Esophagus muscularis mucosa (tissue), 4 donors: ENCODE results near the gene LCTL. TPM values are rescaled to one million over a fixed set of nuclear protein-coding genes. Genes with fewer than 3 reads are reported as not detected.

ENCODE experiments used
- DNase-seq: peaks from one replicate; pipeline ENCODE4 v3.0.0-alpha.2; 2017; ENCODE audit errors: extremely low spot score
- H3K27ac ChIP-seq, 4 donors: fragments of 200-600 bp; sonication (generic); replicated peaks in 1 of 4; 1 replicate in 3 of 4; 2 replicates in 1 of 4; pipeline ENCODE4 v1.5.1; 2016 to 2019; ENCODE audit warnings: mild to moderate bottlenecking in 1 of 4
- H3K27me3 ChIP-seq, 4 donors: fragments of 200-600 bp; sonication (generic); one replicate each; pipeline versions ENCODE4 v1.5.1 to v1.6.0; 2016 to 2019
- H3K36me3 ChIP-seq, 4 donors: fragments of 200-600 bp; sonication (generic); one replicate each; pipeline ENCODE4 v1.5.1; 2016 to 2019
- H3K4me1 ChIP-seq, 4 donors: fragments of 200-600 bp; sonication (generic); one replicate each; pipeline ENCODE4 v1.5.1; 2016 to 2019
- H3K4me3 ChIP-seq, 4 donors: fragments of 200-600 bp; sonication (generic); 1 replicate in 2 of 4; 2 replicates in 2 of 4; pipeline ENCODE4 v1.5.1; 2016 to 2019; ENCODE audit warnings: mild to moderate bottlenecking in 4 of 4, moderate library complexity in 1 of 4
- H3K9me3 ChIP-seq, 4 donors: fragments of 200-600 bp; sonication (generic); 1 replicate in 3 of 4; 2 replicates in 1 of 4; pipeline ENCODE4 v1.5.1; 2016 to 2019
- EP300 ChIP-seq: sonication (generic); formaldehyde crosslinking; IDR thresholded peaks from one replicate; pipeline ENCODE4 v1.6.1; 2017; ENCODE audit warnings: antibody characterized with exemption
- POLR2A ChIP-seq: fragments of 450-650 bp; IDR thresholded peaks from one replicate; pipeline ENCODE4 v1.6.1; 2017; ENCODE audit warnings: antibody characterized with exemption, moderate library complexity, mild to moderate bottlenecking, low read depth
- POLR2AphosphoS5 ChIP-seq, 2 donors: sonication (generic); formaldehyde crosslinking; IDR thresholded peaks; one replicate each; pipeline ENCODE4 v1.6.1; 2017; ENCODE audit warnings: antibody characterized with exemption in 2 of 2
- WGBS: methylation state at CpG from one replicate; pipeline ENCODE4 v1.1.5; 2018; 5-methylcytosine and 5-hydroxymethylcytosine counted together
- intact Hi-C: fragments of 100-400 bp; cut with DNase I; formaldehyde crosslinking; loops from one replicate; pipeline ENCODE4 v1.15.1; 2023
- total RNA-seq, 4 donors: library from RNA; depleted of rRNA; stranded (reverse); fragments of >200 nt; gene quantifications; one replicate each; pipeline versions ENCODE4 v1.1.0 to v1.2.1, GENCODE V29; 2016
- TF ChIP-seq, protein P1 (sequence below), 3 experiments: fragments of 200-600 bp in 2 of 3; fragments of 450-650 bp in 1 of 3; sonication (generic) in 2 of 3; IDR thresholded peaks; one replicate each; pipeline ENCODE4 v1.5.1; 2017 to 2019; ENCODE audit warnings: antibody characterized with exemption in 3 of 3, mild to moderate bottlenecking in 2 of 3, moderate library complexity in 1 of 3

Gene LCTL
- total RNA-seq, 4 donors from 2014 or later, result not detected

DNA sequence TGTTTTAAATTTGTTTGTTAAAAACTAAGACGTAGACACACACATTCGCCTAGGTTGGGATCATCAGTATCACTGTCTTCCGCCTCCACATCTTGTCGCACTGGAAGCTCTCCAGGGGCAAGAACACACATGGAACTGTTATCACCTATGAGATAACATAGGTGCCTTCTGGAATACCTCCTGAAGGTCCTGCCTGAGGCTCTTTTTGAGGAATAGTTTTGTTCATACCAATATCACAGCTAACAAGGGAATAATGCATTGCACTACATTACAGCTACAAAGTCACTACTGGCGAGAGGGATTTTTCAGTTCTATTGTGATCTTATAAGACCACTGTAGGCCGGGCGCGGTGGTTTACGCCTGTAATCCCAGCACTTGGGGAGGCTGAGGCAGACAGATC is 30.7 kb downstream of the LCTL start:
- WGBS, result 90% methylated on average over 9 of the region's 9 CpGs
- no peak overlapping the region for H3K4me3 ChIP-seq
- intact Hi-C loops, result no loop called here
- DNase-seq, result no peak
- H3K27ac ChIP-seq, result no peak overlapping the region
- no peaks in the 10 kb centered on the region for H3K27me3 ChIP-seq
- no peaks in the 10 kb centered on the region for H3K4me1 ChIP-seq
- no peaks in the 10 kb centered on the region for H3K9me3 ChIP-seq
- peaks cover 0 to 40% (median 13%) of the 10 kb centered on the region in 4 donors for H3K36me3 ChIP-seq
- TF ChIP-seq, protein P1, sequence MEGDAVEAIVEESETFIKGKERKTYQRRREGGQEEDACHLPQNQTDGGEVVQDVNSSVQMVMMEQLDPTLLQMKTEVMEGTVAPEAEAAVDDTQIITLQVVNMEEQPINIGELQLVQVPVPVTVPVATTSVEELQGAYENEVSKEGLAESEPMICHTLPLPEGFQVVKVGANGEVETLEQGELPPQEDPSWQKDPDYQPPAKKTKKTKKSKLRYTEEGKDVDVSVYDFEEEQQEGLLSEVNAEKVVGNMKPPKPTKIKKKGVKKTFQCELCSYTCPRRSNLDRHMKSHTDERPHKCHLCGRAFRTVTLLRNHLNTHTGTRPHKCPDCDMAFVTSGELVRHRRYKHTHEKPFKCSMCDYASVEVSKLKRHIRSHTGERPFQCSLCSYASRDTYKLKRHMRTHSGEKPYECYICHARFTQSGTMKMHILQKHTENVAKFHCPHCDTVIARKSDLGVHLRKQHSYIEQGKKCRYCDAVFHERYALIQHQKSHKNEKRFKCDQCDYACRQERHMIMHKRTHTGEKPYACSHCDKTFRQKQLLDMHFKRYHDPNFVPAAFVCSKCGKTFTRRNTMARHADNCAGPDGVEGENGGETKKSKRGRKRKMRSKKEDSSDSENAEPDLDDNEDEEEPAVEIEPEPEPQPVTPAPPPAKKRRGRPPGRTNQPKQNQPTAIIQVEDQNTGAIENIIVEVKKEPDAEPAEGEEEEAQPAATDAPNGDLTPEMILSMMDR (IDR thresholded peaks at IDR 0.05), result no peak
- TF ChIP-seq POLR2A, result no peak
- no peak for TF ChIP-seq POLR2AphosphoS5 (IDR thresholded peaks at IDR 0.05)
- no peak for TF ChIP-seq EP300

DNA sequence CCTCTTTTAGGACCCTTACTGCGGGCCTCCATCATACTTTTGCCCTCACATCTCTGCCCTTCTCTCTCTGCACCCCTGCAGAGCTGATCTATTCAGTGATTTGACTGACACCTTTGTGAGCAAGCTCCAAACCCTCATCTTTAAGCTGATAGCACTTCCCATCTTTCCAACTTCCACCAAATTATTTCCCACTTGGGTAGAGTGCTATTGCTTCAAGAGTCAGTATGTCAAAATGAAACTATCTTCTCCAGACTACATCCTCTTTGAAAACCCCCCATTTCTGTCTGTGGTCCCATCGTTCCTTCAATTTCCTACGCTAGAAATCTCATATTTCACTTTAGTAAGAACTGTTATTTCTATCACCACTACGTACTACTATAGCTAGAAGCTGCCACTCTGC is 41.0 kb downstream of the LCTL start:
- intact Hi-C loops, result no loop called here
- no peaks in the 10 kb centered on the region for H3K9me3 ChIP-seq
- 90% methylated on average over 4 of the region's 4 CpGs for WGBS
- no peaks in the 10 kb centered on the region for H3K27me3 ChIP-seq
- peaks cover 0 to 27% (median 8%) of the 10 kb centered on the region in 4 donors for H3K36me3 ChIP-seq
- H3K4me3 ChIP-seq, result no peak overlapping the region
- no peak overlapping the region for H3K27ac ChIP-seq
- TF ChIP-seq EP300 (no peak), POLR2AphosphoS5 (IDR thresholded peaks at IDR 0.05) (no peak), POLR2A (no peak)
- TF ChIP-seq, protein P1 (IDR thresholded peaks at IDR 0.05), result no peak
- no peak for DNase-seq
- H3K4me1 ChIP-seq, result no peaks in the 10 kb centered on the region

DNA sequence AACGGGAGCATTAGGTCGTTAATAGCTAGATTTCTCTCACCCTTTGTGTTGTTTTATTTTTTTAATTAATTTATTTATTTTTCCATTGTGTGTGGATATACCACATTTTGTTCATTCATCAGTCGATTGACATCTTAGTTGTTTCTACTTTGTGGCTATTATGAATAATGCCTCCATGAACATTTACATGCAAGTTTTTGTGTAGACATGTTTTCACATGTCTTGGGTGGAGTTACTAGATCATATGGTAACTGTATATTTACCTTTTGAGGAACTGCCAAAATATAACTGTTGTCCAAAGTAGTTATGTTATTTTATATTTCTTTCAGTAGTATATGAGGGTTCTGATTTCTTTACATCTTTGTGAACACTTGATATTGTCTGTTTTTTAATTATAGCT is 41.9 kb downstream of the LCTL start:
- Histone ChIP-seq H3K4me1 (no peaks in the 10 kb centered on the region), H3K9me3 (no peaks in the 10 kb centered on the region), H3K36me3 (peaks cover 0 to 23% (median 8%) of the 10 kb centered on the region in 4 donors), H3K27ac (no peak overlapping the region), H3K27me3 (no peaks in the 10 kb centered on the region), H3K4me3 (no peak overlapping the region)
- TF ChIP-seq, protein P1 (IDR thresholded peaks at IDR 0.05), result no peak
- TF ChIP-seq POLR2AphosphoS5 (IDR thresholded peaks at IDR 0.05) (no peak), POLR2A (no peak), EP300 (no peak)
- 92% methylated on average over 3 of the region's 3 CpGs for WGBS
- intact Hi-C loops, result no loop called here
- DNase-seq, result no peak

DNA sequence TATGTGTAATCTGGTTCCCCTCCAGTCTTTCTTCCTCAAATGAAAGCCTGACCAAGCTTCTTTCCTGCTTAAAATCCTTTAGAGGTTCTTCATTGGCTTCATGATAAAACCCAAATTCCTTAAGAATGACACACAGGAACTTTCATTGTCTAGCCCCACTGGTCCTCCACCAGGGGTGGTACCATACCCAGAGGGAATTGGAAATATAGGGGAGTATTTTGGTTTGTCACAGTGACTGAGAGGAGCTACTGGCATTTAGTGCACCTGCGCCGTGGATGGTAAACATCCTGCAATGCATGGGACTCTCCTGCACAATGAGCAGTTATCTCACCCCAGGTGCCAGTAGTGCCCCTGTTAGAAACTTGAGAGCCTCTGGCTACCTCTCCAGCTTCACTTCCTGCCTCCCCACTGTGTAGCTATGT is 49.9 kb downstream of the LCTL start:
- intact Hi-C loops, result no loop called here
- no peaks in the 10 kb centered on the region for H3K9me3 ChIP-seq
- H3K36me3 ChIP-seq, result peaks cover 0 to 21% (median 7%) of the 10 kb centered on the region in 4 donors
- TF ChIP-seq POLR2A (no peak), POLR2AphosphoS5 (IDR thresholded peaks at IDR 0.05) (no peak), EP300 (no peak)
- TF ChIP-seq, protein P1 (IDR thresholded peaks at IDR 0.05), result no peak
- no peaks in the 10 kb centered on the region for H3K27me3 ChIP-seq
- no peak overlapping the region for H3K27ac ChIP-seq
- WGBS, result 100% methylated on average over 2 of the region's 2 CpGs
- no peak for DNase-seq
- no peak overlapping the region for H3K4me3 ChIP-seq
- no peaks in the 10 kb centered on the region for H3K4me1 ChIP-seq

DNA sequence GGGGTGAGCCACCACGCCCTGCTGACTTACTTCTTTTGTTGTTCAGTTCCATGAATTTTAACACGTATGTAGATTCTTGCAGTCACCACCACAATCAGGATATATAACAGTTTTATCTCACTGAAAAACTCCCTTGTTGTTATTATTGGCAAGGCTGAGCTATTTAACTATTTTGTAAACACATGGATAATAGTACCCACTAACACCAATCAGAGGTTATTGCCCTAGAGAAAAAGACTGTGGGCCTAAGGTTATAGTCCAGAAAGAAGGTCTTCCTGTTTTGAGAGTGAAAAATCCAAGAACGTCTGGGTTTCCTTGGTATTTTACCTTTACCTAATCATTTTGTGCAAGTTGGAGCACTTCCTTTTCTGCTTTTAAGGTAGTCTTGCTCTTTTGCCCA is 51.2 kb downstream of the LCTL start:
- Histone ChIP-seq H3K27me3 (no peaks in the 10 kb centered on the region), H3K36me3 (peaks cover 0 to 13% (median 3%) of the 10 kb centered on the region in 4 donors), H3K9me3 (no peaks in the 10 kb centered on the region), H3K27ac (no peak overlapping the region), H3K4me3 (no peak overlapping the region), H3K4me1 (no peaks in the 10 kb centered on the region)
- intact Hi-C loops, result no loop called here
- TF ChIP-seq, protein P1 (IDR thresholded peaks at IDR 0.05), result no peak
- TF ChIP-seq POLR2AphosphoS5 (IDR thresholded peaks at IDR 0.05) (no peak), EP300 (no peak), POLR2A (no peak)
- DNase-seq, result no peak
- 92% methylated on average over 3 of the region's 3 CpGs for WGBS
